Activated T-cell treated with anti-CD3 and anti-CD28 coated beads for 24 hours (primary cell): ENCODE measurements around the gene BRMS1L.
"Not testable (repeated sequence)": the region's sequence is repeated elsewhere in the genome, so short reads cannot be mapped to it uniquely, and the experiment has no call there.

Source experiments
- DNase-seq: peaks from one replicate; pipeline ENCODE4 v3.0.0-alpha.2; 2020; ENCODE audit warnings: low read depth

BRMS1L gene

GRCh38 chr14:35826218-35826951 lies at the start of gene BRMS1L:
Gene BRMS1L (plus strand): TSS chr14:35826338. CDS start chr14:35826517, 179 bp downstream.
- DNase-seq = peak; percentile 96

- no peak for DNase-seq
These were observed 49.3 kb upstream of the BRMS1L start for GRCh38 chr14:35776823-35777222.

- not testable (repeated sequence) for DNase-seq
These were observed 48.6 kb upstream of the BRMS1L start for GRCh38 chr14:35777550-35777949.

- DNase-seq = no peak
These were observed 46.8 kb upstream of the BRMS1L start for GRCh38 chr14:35779368-35779767.

- no peak for DNase-seq
These were observed 42.4 kb upstream of the BRMS1L start for GRCh38 chr14:35783699-35784098.

GRCh38 chr14:35786856-35787255 lies 39.3 kb upstream of the BRMS1L start:
- DNase-seq = no peak

- no peak for DNase-seq
These were observed 36.5 kb upstream of the BRMS1L start for GRCh38 chr14:35789651-35790050.

- DNase-seq = no peak
These were observed 28.3 kb upstream of the BRMS1L start for GRCh38 chr14:35797796-35798195.

- no peak for DNase-seq
These were observed 19.9 kb upstream of the BRMS1L start for GRCh38 chr14:35806006-35806907.

GRCh38 chr14:35807131-35807961 lies 18.8 kb upstream of the BRMS1L start:
- no peak for DNase-seq

- DNase-seq = no peak
These were observed 18.0 kb upstream of the BRMS1L start for GRCh38 chr14:35808076-35808637.

- peak; percentile 91 for DNase-seq
These were observed 17.2 kb upstream of the BRMS1L start, which contains the start of gene RALGAPA1 for GRCh38 chr14:35808638-35809563. Gene RALGAPA1 (minus strand): TSS chr14:35809295. CDS start chr14:35808835, 460 bp downstream.

GRCh38 chr14:35809597-35809996 lies 16.5 kb upstream of the BRMS1L start:
- no peak for DNase-seq

- no peak for DNase-seq
These were observed 15.2 kb upstream of the BRMS1L start for GRCh38 chr14:35810963-35811362.

- peak; percentile 68 for DNase-seq
These were observed 11.7 kb upstream of the BRMS1L start for GRCh38 chr14:35814371-35815005.

- DNase-seq = no peak
These were observed 7.6 kb upstream of the BRMS1L start for GRCh38 chr14:35818346-35819115.

GRCh38 chr14:35819591-35820540 lies 6.3 kb upstream of the BRMS1L start:
- DNase-seq = no peak
